Ascending aorta (tissue), 2 donors: Measurements from ENCODE around the gene ISY1. TPM values are rescaled to one million over a fixed set of nuclear protein-coding genes. Genes with fewer than 3 reads are reported as not detected.

Experiments
- DNase-seq, 2 donors: peaks; one replicate each; pipeline ENCODE4 v3.0.0-alpha.2; 2019; ENCODE audit warnings: low spot score in 2 of 2
- H3K27ac ChIP-seq, 2 donors: fragments of 200-600 bp; sonication (generic); one replicate each; pipeline ENCODE4 v1.5.1; 2016 to 2017; ENCODE audit warnings: mild to moderate bottlenecking in 1 of 2
- H3K27me3 ChIP-seq: fragments of 200-600 bp; sonication (generic); one replicate; pipeline ENCODE4 v1.5.1; 2017
- H3K36me3 ChIP-seq, 2 donors: fragments of 200-600 bp; sonication (generic); one replicate each; pipeline ENCODE4 v1.5.1; 2016
- H3K4me1 ChIP-seq, 2 donors: fragments of 200-600 bp; sonication (generic); one replicate each; pipeline ENCODE4 v1.5.1; 2016 to 2017; ENCODE audit warnings: mild to moderate bottlenecking in 1 of 2
- H3K4me3 ChIP-seq, 2 donors: fragments of 200-600 bp; sonication (generic); one replicate each; pipeline ENCODE4 v1.5.1; 2016 to 2017; ENCODE audit warnings: mild to moderate bottlenecking in 1 of 2
- H3K9me3 ChIP-seq, 2 donors: fragments of 200-600 bp; sonication (generic); one replicate each; pipeline ENCODE4 v1.5.1; 2016
- intact Hi-C: fragments of 100-400 bp; cut with DNase I; formaldehyde crosslinking; loops from one replicate; pipeline ENCODE4 v1.15.1; 2023
- total RNA-seq: library from RNA; depleted of rRNA; stranded (reverse); fragments of >200 nt; gene quantifications from one replicate; pipeline ENCODE4 v1.1.0, GENCODE V29; 2016
- TF ChIP-seq, protein P1 (sequence below), 3 experiments: fragments of 200-600 bp in 2 of 3; fragments of 450-650 bp in 1 of 3; sonication (generic) in 2 of 3; IDR thresholded peaks; one replicate each; pipeline ENCODE4 v1.5.1; 2016 to 2019; ENCODE audit warnings: antibody characterized with exemption in 3 of 3, mild to moderate bottlenecking in 1 of 3, moderate library complexity in 1 of 3

ISY1 gene
- total RNA-seq, 1 donor from 2014 or later = 22.5 TPM

DNA sequence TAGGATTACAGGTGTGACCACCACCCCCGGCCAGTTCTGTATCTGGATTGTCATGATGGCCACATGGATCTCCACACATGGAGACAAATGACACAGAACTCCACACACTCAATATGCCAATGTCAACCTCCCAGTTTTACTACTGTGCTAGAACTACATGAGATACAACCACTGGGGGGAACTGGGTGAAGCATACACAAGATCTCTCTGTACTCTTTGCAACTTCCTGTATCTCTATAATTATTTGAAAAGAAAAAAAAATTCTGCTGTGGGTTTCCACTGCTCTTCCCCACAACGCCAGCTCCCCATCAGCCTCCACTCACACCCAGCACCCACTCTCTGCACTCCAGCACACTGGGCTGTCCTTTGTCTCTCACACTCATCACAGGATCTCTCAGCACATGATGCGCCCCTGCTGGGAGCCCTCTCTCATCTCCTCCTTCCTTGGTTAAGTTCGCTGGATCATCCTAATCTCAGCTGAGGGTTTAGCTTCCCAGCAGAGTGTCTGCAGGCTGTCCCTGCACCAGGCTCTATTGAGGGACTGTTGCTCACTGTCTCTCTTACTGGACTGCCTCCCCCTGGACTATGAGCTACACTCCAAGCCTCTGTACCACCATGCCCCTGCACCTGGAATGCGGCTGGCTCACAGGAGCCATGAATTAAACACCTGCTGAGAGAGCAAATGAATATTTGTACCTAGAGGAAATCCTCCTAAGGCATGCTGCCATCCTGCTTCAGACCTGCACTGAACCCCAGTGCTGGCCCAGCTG, 28.6 kb downstream of the ISY1 start:
- H3K36me3 ChIP-seq = peaks cover 77 to 89% of the 10 kb centered on the region in 2 donors
- no peaks in the 10 kb centered on the region for H3K9me3 ChIP-seq
- intact Hi-C loops = no loop called here
- H3K27me3 ChIP-seq = no peaks in the 10 kb centered on the region
- H3K27ac ChIP-seq = no peak overlapping the region
- TF ChIP-seq, protein P1, sequence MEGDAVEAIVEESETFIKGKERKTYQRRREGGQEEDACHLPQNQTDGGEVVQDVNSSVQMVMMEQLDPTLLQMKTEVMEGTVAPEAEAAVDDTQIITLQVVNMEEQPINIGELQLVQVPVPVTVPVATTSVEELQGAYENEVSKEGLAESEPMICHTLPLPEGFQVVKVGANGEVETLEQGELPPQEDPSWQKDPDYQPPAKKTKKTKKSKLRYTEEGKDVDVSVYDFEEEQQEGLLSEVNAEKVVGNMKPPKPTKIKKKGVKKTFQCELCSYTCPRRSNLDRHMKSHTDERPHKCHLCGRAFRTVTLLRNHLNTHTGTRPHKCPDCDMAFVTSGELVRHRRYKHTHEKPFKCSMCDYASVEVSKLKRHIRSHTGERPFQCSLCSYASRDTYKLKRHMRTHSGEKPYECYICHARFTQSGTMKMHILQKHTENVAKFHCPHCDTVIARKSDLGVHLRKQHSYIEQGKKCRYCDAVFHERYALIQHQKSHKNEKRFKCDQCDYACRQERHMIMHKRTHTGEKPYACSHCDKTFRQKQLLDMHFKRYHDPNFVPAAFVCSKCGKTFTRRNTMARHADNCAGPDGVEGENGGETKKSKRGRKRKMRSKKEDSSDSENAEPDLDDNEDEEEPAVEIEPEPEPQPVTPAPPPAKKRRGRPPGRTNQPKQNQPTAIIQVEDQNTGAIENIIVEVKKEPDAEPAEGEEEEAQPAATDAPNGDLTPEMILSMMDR (IDR thresholded peaks at IDR 0.05) = no peak
- no peaks in the 10 kb centered on the region for H3K4me1 ChIP-seq
- DNase-seq = no peak
- no peak overlapping the region for H3K4me3 ChIP-seq

DNA sequence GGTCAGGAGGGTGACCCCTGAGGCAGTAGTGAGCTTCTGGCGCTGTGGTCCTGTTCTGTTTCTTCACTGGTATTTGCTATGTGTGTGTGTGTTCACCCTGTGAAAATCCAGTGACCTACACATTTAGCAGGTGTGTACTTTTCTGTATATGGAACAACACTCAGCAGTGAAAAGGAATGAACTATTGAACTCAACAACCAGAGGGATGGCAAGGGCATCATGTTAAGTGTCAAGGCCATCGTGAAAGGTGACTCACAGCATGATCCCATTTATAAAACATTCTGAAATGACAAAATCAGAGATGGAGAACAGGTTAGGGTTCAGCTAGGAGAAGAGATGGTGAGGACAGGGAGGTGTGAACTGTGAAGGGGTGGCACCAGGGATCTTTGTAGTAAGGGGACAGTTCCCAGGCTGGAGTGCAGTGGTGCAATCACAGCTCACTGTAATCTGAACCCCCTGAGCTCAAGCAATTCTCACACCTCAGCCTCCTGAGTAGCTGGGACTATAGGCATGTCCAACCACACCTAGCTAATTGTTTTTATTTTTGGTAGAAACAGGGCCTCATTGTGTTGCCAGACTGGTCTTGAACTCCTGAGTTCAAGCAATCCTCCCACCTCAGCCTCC, 29.3 kb downstream of the ISY1 start:
- peaks cover 77 to 82% of the 10 kb centered on the region in 2 donors for H3K36me3 ChIP-seq
- H3K4me3 ChIP-seq = no peak overlapping the region
- DNase-seq = no peak
- TF ChIP-seq, protein P1 (IDR thresholded peaks at IDR 0.05) = no peak
- intact Hi-C loops = no loop called here
- no peaks in the 10 kb centered on the region for H3K27me3 ChIP-seq
- H3K27ac ChIP-seq = no peak overlapping the region
- no peaks in the 10 kb centered on the region for H3K9me3 ChIP-seq
- no peaks in the 10 kb centered on the region for H3K4me1 ChIP-seq

DNA sequence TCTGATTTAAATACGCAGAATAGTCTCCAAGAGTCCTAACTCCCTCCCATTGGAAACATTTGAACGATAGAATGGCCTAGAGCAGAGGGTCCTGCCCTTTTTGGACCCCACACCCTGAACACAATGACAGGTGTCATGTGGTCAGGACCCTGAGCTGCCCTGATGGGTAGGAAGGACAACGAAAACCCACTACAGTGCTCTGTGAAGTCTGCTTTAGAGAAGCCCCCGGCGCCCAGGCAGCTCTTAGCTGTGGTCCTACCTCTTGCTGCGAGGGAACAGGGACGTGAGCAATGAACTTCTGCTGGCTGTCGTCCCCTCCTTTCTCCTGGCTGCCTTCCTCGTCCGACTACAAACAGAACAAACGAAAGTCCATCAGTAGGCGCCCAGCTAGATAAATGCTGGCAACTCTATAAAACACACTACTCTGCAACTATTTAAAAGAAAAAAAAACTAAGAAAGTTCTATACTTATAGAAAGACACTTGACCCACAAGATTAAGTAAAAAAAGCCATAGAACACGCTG, 30.5 kb downstream of the ISY1 start:
- Histone ChIP-seq H3K9me3 (no peaks in the 10 kb centered on the region), H3K27ac (no peak overlapping the region), H3K4me1 (no peaks in the 10 kb centered on the region), H3K27me3 (no peaks in the 10 kb centered on the region), H3K4me3 (no peak overlapping the region), H3K36me3 (peaks cover 67 to 77% of the 10 kb centered on the region in 2 donors)
- intact Hi-C loops = no loop called here
- no peak for DNase-seq
- TF ChIP-seq, protein P1 (IDR thresholded peaks at IDR 0.05) = no peak

DNA sequence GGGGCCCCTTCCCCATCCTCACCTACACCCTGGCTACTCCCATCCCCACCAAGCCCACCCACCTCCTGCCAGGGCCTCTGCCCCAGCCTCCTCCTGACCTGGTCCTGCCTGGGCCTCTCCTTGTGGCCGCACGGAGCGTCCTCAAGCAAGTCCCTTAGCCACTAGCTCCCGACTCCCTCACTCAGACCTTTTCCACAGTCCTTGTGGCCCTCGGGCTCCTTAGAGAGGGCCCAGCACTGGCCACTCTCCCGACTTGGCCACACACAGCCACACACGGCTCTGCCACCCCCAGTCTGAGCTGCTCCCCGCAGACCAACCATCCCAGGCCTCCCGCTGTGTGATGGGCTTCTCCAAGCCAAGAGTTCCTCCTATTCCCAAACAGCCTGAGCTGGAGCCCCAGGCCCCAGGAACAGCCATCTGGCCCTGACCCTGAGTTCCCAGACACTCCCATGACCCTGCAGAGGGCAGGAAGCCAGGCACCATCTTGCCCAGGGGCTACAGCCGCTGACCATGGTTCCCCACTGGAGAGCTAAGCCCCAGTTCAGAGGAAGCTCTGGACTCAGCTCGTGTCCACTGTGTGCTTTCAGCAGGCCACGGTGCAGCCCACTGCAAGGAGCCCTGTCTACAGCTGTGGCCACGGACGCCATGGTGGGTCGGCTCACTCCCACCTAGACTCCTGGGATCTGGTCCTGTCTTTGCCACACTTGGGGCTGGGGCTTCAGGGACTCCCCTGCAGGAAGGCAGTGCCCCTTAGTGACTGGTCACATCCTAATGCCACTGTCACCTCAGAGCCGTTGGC, 32.3 kb downstream of the ISY1 start:
- no peak for DNase-seq
- Histone ChIP-seq H3K27ac (no peak overlapping the region), H3K4me3 (no peak overlapping the region), H3K4me1 (no peaks in the 10 kb centered on the region), H3K27me3 (no peaks in the 10 kb centered on the region), H3K9me3 (no peaks in the 10 kb centered on the region), H3K36me3 (peaks cover 51 to 60% of the 10 kb centered on the region in 2 donors)
- TF ChIP-seq, protein P1 (IDR thresholded peaks at IDR 0.05) = no peak
- intact Hi-C loops = no loop called here

DNA sequence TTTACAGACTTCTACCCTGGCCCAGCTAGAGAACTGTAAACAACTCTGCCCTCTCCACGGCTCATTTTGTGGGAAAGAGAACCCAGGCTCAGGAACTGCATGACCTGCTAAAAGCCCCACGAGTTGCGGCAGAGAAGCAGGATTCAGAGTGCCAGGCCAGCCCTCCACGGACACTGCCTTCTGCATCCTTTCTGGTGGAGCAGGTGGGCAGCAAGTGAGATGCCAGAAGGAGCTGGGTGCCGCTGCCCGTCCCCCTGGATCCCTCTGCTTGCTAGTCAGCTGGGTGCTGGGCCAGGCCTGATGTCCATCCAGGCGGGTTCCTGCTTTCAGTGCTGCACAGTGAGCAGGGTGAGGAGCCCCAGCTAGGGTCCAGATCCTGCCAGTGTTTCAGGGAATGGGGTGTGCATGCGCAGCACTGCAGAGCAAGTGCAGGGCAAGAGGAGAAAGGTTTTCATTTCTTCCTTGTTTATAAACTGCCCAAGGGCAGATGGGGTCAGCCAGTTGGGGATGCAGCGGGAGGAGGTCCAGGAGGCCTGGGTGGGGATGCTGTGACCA, 34.1 kb downstream of the ISY1 start:
- Histone ChIP-seq H3K4me1 (no peaks in the 10 kb centered on the region), H3K4me3 (no peak overlapping the region), H3K27ac (no peak overlapping the region), H3K27me3 (no peaks in the 10 kb centered on the region), H3K9me3 (no peaks in the 10 kb centered on the region), H3K36me3 (peaks cover 33 to 42% of the 10 kb centered on the region in 2 donors)
- intact Hi-C loops = no loop called here
- TF ChIP-seq, protein P1 (IDR thresholded peaks at IDR 0.05) = no peak
- no peak for DNase-seq
